PC-9 (cell line): ENCODE results near the gene KIAA0232.

Source experiments
- CTCF ChIP-seq: fragments of 200-600 bp; sonication (generic); conservative IDR thresholded peaks from 2 replicates; pipeline ENCODE4 v1.6.1; 2017; ENCODE audit warnings: mixed run types, antibody characterized with exemption, mild to moderate bottlenecking, moderate library complexity
- EZH2 ChIP-seq: fragments of 200-600 bp; sonication (generic); IDR thresholded peaks from 2 replicates; pipeline ENCODE4 v1.8.0; 2017; ENCODE audit warnings: antibody characterized with exemption, low read depth

DNA sequence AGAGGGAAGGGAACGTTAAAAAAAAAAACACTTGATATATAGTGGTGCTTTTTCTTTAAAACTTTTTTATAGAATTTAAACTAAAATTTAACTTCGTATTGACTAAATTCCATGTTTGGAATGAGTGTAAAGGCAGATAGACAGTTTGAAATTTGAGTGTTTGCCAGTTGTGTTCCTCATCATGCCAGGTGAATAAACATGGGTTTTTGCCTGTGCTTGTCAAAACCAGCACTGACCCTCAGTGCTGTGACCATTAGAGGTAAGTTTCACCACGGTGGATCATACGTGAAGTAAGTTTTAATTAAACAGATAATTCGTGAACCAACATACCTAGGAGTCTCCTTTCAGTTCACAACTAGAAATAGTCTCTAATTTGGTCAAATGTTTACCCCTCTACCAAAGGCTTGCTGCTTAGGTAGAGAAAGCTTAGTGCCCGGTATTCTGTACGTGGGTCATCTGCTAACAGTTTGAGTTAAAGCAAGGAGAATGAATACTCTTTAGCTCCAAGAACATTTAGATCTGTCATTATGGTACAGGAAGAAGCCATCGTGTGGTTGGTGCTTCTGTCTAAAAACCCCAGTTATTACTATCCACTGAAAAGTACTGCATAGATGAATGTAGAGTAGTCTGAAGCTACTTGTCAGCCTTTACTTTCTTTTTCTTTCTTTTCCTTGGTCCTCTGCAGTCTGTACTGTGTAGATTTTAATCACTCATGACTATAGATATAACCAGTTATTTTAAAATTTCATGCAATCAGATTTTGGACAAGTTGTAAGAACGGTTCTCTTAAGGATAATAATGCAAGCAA is 32.7 kb downstream of the KIAA0232 start:
- TF ChIP-seq CTCF = no peak
- TF ChIP-seq EZH2 = no peak
